HG02840 (cell line): ENCODE measurements around the gene SUGP1.

ENCODE experiments used
- ATAC-seq: cut with Tn5 transposase; IDR thresholded peaks from one replicate; pipeline ENCODE4 v1.9.1; 2021; ENCODE audit warnings: mild to moderate bottlenecking, moderate library complexity, moderate number of reproducible peaks; ENCODE audit not compliant: unreplicated experiment, low FRiP score

SUGP1 gene

GRCh38 chr19:19236173-19236572, 84.1 kb downstream of the SUGP1 start:
- ATAC-seq: no peak

GRCh38 chr19:19234220-19234816, 86.0 kb downstream of the SUGP1 start:
- no peak for ATAC-seq

- no peak for ATAC-seq
Observed at GRCh38 chr19:19232261-19232721, 88.0 kb downstream of the SUGP1 start.

GRCh38 chr19:19230999-19231398, 89.3 kb downstream of the SUGP1 start:
- no peak for ATAC-seq

DNA sequence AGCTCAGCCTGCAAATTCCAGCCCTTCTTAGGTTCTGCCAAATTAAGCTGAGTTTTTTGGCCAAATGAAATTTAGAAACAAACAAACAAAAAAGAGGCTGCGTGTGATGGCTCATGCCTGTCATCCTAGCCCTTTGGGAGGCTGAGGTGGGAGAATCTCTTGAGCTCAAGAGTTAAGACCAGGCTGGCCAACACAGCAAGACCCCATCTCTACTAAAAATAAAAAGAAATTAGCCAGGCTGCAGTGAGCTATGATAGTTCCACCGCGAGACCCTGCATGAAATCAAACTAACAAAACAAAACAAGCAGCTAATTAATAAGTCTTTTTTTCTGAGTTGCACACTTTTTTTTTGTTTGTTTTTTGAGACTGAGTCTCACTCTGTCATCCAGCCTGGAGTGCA, 90.6 kb downstream of the SUGP1 start:
- ATAC-seq: no peak

- ATAC-seq: no peak
Observed at GRCh38 chr19:19227217-19227616, 93.1 kb downstream of the SUGP1 start.

GRCh38 chr19:19226663-19227062, 93.6 kb downstream of the SUGP1 start:
- ATAC-seq: no peak

GRCh38 chr19:19226204-19226603, 94.1 kb downstream of the SUGP1 start:
- ATAC-seq: no peak
